ENCODE results near the gene CADPS. TPM values are rescaled to one million over a fixed set of nuclear protein-coding genes. Genes with fewer than 3 reads are reported as not detected.

Gene CADPS
- total and polyA plus RNA-seq, 9 of the 15 experiments (the other 6 are each of a cell fraction or from before 2014, with no cell fraction given) = not detected

GRCh38 chr3:62708638-62709373 is 166.4 kb downstream of the CADPS start:
- CTCF ChIA-PET (ENCODE audit: low intra/inter-chr PET ratio) = no interaction called here
- no peaks in the 10 kb centered on the region; the same call in 1 of the 2 replicates for H4K20me1 ChIP-seq (replicated peaks; ENCODE audit: control insufficient read depth, insufficient read depth, low read length)
- H3K4me3 ChIP-seq = no peak overlapping the region
- intact Hi-C loops (cut with micrococcal nuclease) (no loop called here), in situ Hi-C loops (cut with MboI) (no loop called here)
- no peak overlapping the region for H3K4me2 ChIP-seq (ENCODE audit: insufficient read depth, low read length)
- no peak overlapping the region for H2AFZ ChIP-seq (ENCODE audit: low read depth, low read length)
- no peaks in the 10 kb centered on the region for H3K79me2 ChIP-seq (ENCODE audit: control insufficient read depth, insufficient read depth, low read length)
- no peaks in the 10 kb centered on the region for H3K36me3 ChIP-seq (ENCODE audit: control insufficient read depth, insufficient read depth, low read length)
- POLR2A ChIA-PET = no interaction called here
- H3K27me3 ChIP-seq (ENCODE audit: control insufficient read depth in 2 of 2, insufficient read depth in 2 of 2, low read length in 2 of 2) = no peaks in the 10 kb centered on the region
- no peaks in the 10 kb centered on the region for H3K9me1 ChIP-seq (ENCODE audit: control insufficient read depth, insufficient read depth, low read length)
- no peak for FAIRE-seq
- DNase-seq (ENCODE audit: extremely low read depth in 1 of 4, low spot score in 3 of 4) = no peak
- no peak for ATAC-seq
- no peaks in the 10 kb centered on the region for H3K9me3 ChIP-seq (replicated peaks; ENCODE audit: control insufficient read depth, insufficient read depth, low read depth, low read length)
- no peak overlapping the region for H3K9ac ChIP-seq (ENCODE audit: insufficient read depth in 1 of 2, low read depth in 2 of 2, low read length in 2 of 2)
- no peak overlapping the region for H3K27ac ChIP-seq (ENCODE audit: extremely low read depth, low read depth, low read length)
- WGBS (ENCODE audit: insufficient coverage, low coverage, missing lambda C conversion rate) = 0% methylated on average over 4 of the region's 5 CpGs
- no TSS peak for BruUV-seq (replicated peaks)
- H3K4me1 ChIP-seq (replicated peaks in 1 of 2; ENCODE audit: control insufficient read depth in 2 of 2, insufficient read depth in 2 of 2, low read length in 2 of 2) = no peaks in the 10 kb centered on the region
- TF ChIP-seq SAFB (IDR thresholded peaks at IDR 0.05; ENCODE audit: borderline replicate concordance, low read depth, low read length) (no peak), FOXO4 (CRISPR knock-in tag; IDR thresholded peaks at IDR 0.05) (no peak), ZNF324 (CRISPR knock-in tag; IDR thresholded peaks at IDR 0.05) (no peak), ZNF764 (CRISPR knock-in tag; IDR thresholded peaks at IDR 0.05; ENCODE audit: low read depth) (no peak), POLR2B (IDR thresholded peaks at IDR 0.05; ENCODE audit: low read depth, partially characterized antibody) (no peak), ZNF121 (CRISPR knock-in tag; conservative IDR thresholded peaks at IDR 0.05) (no peak), EP300 (IDR thresholded peaks at IDR 0.05; ENCODE audit: low read length) (no peak), SFPQ (IDR thresholded peaks at IDR 0.05; ENCODE audit: low read depth, low read length) (no peak), ZZZ3 (IDR thresholded peaks at IDR 0.05) (no peak)
- TF ChIP-seq, protein P1, sequence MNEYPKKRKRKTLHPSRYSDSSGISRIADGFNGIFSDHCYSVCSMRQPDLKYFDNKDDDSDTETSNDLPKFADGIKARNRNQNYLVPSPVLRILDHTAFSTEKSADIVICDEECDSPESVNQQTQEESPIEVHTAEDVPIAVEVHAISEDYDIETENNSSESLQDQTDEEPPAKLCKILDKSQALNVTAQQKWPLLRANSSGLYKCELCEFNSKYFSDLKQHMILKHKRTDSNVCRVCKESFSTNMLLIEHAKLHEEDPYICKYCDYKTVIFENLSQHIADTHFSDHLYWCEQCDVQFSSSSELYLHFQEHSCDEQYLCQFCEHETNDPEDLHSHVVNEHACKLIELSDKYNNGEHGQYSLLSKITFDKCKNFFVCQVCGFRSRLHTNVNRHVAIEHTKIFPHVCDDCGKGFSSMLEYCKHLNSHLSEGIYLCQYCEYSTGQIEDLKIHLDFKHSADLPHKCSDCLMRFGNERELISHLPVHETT (CRISPR knock-in tag; conservative IDR thresholded peaks at IDR 0.05 in 1 of 2, IDR thresholded peaks at IDR 0.05 in 1 of 2) = no peak
- TF ChIP-seq, protein P2, sequence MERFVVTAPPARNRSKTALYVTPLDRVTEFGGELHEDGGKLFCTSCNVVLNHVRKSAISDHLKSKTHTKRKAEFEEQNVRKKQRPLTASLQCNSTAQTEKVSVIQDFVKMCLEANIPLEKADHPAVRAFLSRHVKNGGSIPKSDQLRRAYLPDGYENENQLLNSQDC (CRISPR knock-in tag; IDR thresholded peaks at IDR 0.05) = no peak
- TF ChIP-seq, protein P3, sequence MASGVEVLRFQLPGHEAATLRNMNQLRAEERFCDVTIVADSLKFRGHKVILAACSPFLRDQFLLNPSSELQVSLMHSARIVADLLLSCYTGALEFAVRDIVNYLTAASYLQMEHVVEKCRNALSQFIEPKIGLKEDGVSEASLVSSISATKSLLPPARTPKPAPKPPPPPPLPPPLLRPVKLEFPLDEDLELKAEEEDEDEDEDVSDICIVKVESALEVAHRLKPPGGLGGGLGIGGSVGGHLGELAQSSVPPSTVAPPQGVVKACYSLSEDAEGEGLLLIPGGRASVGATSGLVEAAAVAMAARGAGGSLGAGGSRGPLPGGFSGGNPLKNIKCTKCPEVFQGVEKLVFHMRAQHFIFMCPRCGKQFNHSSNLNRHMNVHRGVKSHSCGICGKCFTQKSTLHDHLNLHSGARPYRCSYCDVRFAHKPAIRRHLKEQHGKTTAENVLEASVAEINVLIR (CRISPR knock-in tag; IDR thresholded peaks at IDR 0.05) = no peak
- TF ChIP-seq, protein P4, sequence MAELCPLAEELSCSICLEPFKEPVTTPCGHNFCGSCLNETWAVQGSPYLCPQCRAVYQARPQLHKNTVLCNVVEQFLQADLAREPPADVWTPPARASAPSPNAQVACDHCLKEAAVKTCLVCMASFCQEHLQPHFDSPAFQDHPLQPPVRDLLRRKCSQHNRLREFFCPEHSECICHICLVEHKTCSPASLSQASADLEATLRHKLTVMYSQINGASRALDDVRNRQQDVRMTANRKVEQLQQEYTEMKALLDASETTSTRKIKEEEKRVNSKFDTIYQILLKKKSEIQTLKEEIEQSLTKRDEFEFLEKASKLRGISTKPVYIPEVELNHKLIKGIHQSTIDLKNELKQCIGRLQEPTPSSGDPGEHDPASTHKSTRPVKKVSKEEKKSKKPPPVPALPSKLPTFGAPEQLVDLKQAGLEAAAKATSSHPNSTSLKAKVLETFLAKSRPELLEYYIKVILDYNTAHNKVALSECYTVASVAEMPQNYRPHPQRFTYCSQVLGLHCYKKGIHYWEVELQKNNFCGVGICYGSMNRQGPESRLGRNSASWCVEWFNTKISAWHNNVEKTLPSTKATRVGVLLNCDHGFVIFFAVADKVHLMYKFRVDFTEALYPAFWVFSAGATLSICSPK (IDR thresholded peaks at IDR 0.05; ENCODE audit: borderline replicate concordance) = no peak

Measured in K562 (cell line).